CD4-positive, alpha-beta T cell (primary cell): ENCODE results near the gene TBC1D23. TPM values are rescaled to one million over a fixed set of nuclear protein-coding genes. Genes with fewer than 3 reads are reported as not detected.
"Not testable (repeated sequence)": the region's sequence is repeated elsewhere in the genome, so short reads cannot be mapped to it uniquely, and the experiment has no call there.

Experiments
- ATAC-seq: fragments of 200-7000 bp; cut with Tn5 transposase; one replicate; pipeline ENCODE4 v1.10.0; 2022; ENCODE audit warnings: mild to moderate bottlenecking; ENCODE audit not compliant: poor library complexity
- CTCF ChIA-PET: fragments of 350-600 bp; sonication (Branson Sonifier 250); formaldehyde crosslinking; loops from one replicate; lab custom pipeline; 2021; ENCODE audit warnings: antibody characterized with exemption, inconsistent platforms; lab: Charles Lee
- POLR2A ChIA-PET: fragments of 350-600 bp; sonication (Branson Sonifier 250); formaldehyde crosslinking; loops from one replicate; lab custom pipeline; 2021; ENCODE audit warnings: antibody characterized with exemption, inconsistent platforms; lab: Charles Lee
- DNase-seq, 14 experiments: peaks; one replicate each; pipeline ENCODE4 v3.0.0-alpha.2; 2013 to 2020; ENCODE audit warnings: mixed read lengths in 2 of 14
- H3K27ac ChIP-seq, 2 donors: one replicate each; pipeline versions ENCODE4 v1.5.1 to v1.7.0; 2013; ENCODE audit warnings: low read length in 2 of 2, low read depth in 1 of 2, mild to moderate bottlenecking in 1 of 2
- H3K27me3 ChIP-seq, 2 experiments: 1 replicate in 1 of 2; 2 replicates in 1 of 2; pipeline versions ENCODE4 v1.6.1 to v1.7.0; 2013; ENCODE audit warnings: low read length in 2 of 2, control low read depth in 1 of 2, mild to moderate bottlenecking in 1 of 2, moderate library complexity in 1 of 2; ENCODE audit not compliant: insufficient read depth in 2 of 2, control insufficient read depth in 1 of 2
- H3K36me3 ChIP-seq: one replicate; pipeline ENCODE4 v1.6.1; 2013; ENCODE audit warnings: low read length, control low read depth; ENCODE audit not compliant: insufficient read depth
- H3K4me1 ChIP-seq: one replicate; pipeline ENCODE4 v1.6.1; 2013; ENCODE audit warnings: low read length, control low read depth; ENCODE audit not compliant: insufficient read depth
- H3K4me3 ChIP-seq: one replicate; pipeline ENCODE4 v1.5.1; 2013; ENCODE audit warnings: mild to moderate bottlenecking, low read length, moderate library complexity
- H3K9me3 ChIP-seq, 2 experiments: 1 replicate in 1 of 2; 2 replicates in 1 of 2; pipeline versions ENCODE4 v1.6.1 to v1.7.0; 2013; ENCODE audit warnings: low read length in 2 of 2, mild to moderate bottlenecking in 2 of 2, control low read depth in 1 of 2, moderate library complexity in 1 of 2; ENCODE audit not compliant: control insufficient read depth in 1 of 2, insufficient read depth in 1 of 2
- H3K27ac Mint-ChIP-seq: one replicate; pipeline ENCODE4 v1.8.0; 2020; ENCODE audit warnings: mixed read lengths
- H3K27me3 Mint-ChIP-seq: one replicate; pipeline ENCODE4 v1.8.0; 2021; ENCODE audit warnings: mixed read lengths
- H3K36me3 Mint-ChIP-seq: one replicate; pipeline ENCODE4 v1.8.0; 2021; ENCODE audit warnings: low read depth, mixed read lengths
- H3K4me1 Mint-ChIP-seq: one replicate; pipeline ENCODE4 v1.8.0; 2021; ENCODE audit warnings: low read depth, mixed read lengths
- H3K4me3 Mint-ChIP-seq: one replicate; pipeline ENCODE4 v1.8.0; 2020; ENCODE audit warnings: mild to moderate bottlenecking, mixed read lengths
- H3K9me3 Mint-ChIP-seq: one replicate; pipeline ENCODE4 v1.8.0; 2020; ENCODE audit warnings: mixed read lengths
- CTCF ChIP-seq: fragments of 200-600 bp; IDR thresholded peaks from one replicate; pipeline ENCODE4 v1.8.0; 2022; ENCODE audit warnings: antibody characterized with exemption, mild to moderate bottlenecking
- intact Hi-C, 2 experiments: fragments of 100-400 bp; cut with DNase I in 1 of 2; cut with micrococcal nuclease in 1 of 2; formaldehyde crosslinking; loops; one replicate each; pipeline versions ENCODE4 v1.15.1 to v1.9.0; 2023 to 2025; cut with DNase I, micrococcal nuclease
- total RNA-seq, 174 experiments: library from RNA in 2 of 174; stranded (reverse) in 2 of 174; gene quantifications; one replicate each; pipeline ENCODE4 v1.2.3 and lab custom pipeline; 2021 to 2026

The TBC1D23 gene
- total RNA-seq, 2 experiments from 2014 or later, result 31.8 to 34.8 TPM

GRCh38 chr3:100234364-100234763, 26.4 kb upstream of the TBC1D23 start:
- Mint-ChIP-seq H3K9me3 (peaks cover 3% of the 10 kb centered on the region), H3K4me1 (no peaks in the 10 kb centered on the region), H3K27me3 (no peaks in the 10 kb centered on the region), H3K27ac (no peak overlapping the region), H3K36me3 (no peaks in the 10 kb centered on the region), H3K4me3 (no peak overlapping the region)
- ATAC-seq (no peak), DNase-seq (no peak)
- intact Hi-C loops, result no loop called here
- POLR2A ChIA-PET, result no interaction called here
- Histone ChIP-seq H3K4me3 (no peak overlapping the region), H3K36me3 (no peaks in the 10 kb centered on the region), H3K27me3 (no peaks in the 10 kb centered on the region), H3K27ac (no peak overlapping the region), H3K4me1 (no peaks in the 10 kb centered on the region), H3K9me3 (peaks cover 4 to 6% of the 10 kb centered on the region in 2 experiments)
- no peak for TF ChIP-seq CTCF
- CTCF ChIA-PET, result no interaction called here

GRCh38 chr3:100238599-100238998, 22.2 kb upstream of the TBC1D23 start:
- Mint-ChIP-seq H3K9me3 (peaks cover 3% of the 10 kb centered on the region), H3K4me1 (no peaks in the 10 kb centered on the region), H3K27ac (no peak overlapping the region), H3K4me3 (no peak overlapping the region), H3K27me3 (no peaks in the 10 kb centered on the region), H3K36me3 (no peaks in the 10 kb centered on the region)
- no peaks in the 10 kb centered on the region for H3K36me3 ChIP-seq
- no peaks in the 10 kb centered on the region for H3K4me1 ChIP-seq
- H3K27ac ChIP-seq, result no peak overlapping the region
- no peak for TF ChIP-seq CTCF
- ATAC-seq (no peak), DNase-seq (no peak)
- H3K4me3 ChIP-seq, result no peak overlapping the region
- H3K9me3 ChIP-seq, result peaks cover 4 to 6% of the 10 kb centered on the region in 2 experiments
- no peaks in the 10 kb centered on the region for H3K27me3 ChIP-seq
- ChIA-PET CTCF (no interaction called here), POLR2A (no interaction called here)
- intact Hi-C loops, result no loop called here

GRCh38 chr3:100242471-100242870, 18.3 kb upstream of the TBC1D23 start:
- intact Hi-C loops, ATAC-seq, POLR2A ChIA-PET: not testable (repeated sequence)

GRCh38 chr3:100244264-100244663, 16.5 kb upstream of the TBC1D23 start:
- Histone ChIP-seq H3K27ac (no peak overlapping the region), H3K9me3 (no peaks in the 10 kb centered on the region), H3K4me3 (no peak overlapping the region), H3K36me3 (no peaks in the 10 kb centered on the region), H3K27me3 (no peaks in the 10 kb centered on the region), H3K4me1 (no peaks in the 10 kb centered on the region)
- ChIA-PET CTCF (no interaction called here), POLR2A (no interaction called here)
- no peak for TF ChIP-seq CTCF
- no peaks in the 10 kb centered on the region for H3K4me1 Mint-ChIP-seq
- H3K27me3 Mint-ChIP-seq, result peaks cover 4% of the 10 kb centered on the region
- no peak for ATAC-seq
- DNase-seq, result no peak
- H3K4me3 Mint-ChIP-seq, result no peak overlapping the region
- intact Hi-C loops, result no loop called here
- H3K9me3 Mint-ChIP-seq, result no peaks in the 10 kb centered on the region
- no peaks in the 10 kb centered on the region for H3K36me3 Mint-ChIP-seq
- H3K27ac Mint-ChIP-seq, result no peak overlapping the region

More at GRCh38 chr3:100242471-100242870, 18.3 kb upstream of the TBC1D23 start:
- H3K9me3 Mint-ChIP-seq, H3K27me3 ChIP-seq, H3K4me3 ChIP-seq, H3K36me3 ChIP-seq, H3K4me3 Mint-ChIP-seq, CTCF ChIA-PET, H3K4me1 ChIP-seq, H3K27ac Mint-ChIP-seq, H3K27me3 Mint-ChIP-seq, DNase-seq, H3K36me3 Mint-ChIP-seq, H3K4me1 Mint-ChIP-seq, H3K27ac ChIP-seq, H3K9me3 ChIP-seq: not testable (repeated sequence)
